ENCODE results near the gene TEKT2. TPM values are rescaled to one million over a fixed set of nuclear protein-coding genes. Genes with fewer than 3 reads are reported as not detected.

Gene TEKT2, protein sequence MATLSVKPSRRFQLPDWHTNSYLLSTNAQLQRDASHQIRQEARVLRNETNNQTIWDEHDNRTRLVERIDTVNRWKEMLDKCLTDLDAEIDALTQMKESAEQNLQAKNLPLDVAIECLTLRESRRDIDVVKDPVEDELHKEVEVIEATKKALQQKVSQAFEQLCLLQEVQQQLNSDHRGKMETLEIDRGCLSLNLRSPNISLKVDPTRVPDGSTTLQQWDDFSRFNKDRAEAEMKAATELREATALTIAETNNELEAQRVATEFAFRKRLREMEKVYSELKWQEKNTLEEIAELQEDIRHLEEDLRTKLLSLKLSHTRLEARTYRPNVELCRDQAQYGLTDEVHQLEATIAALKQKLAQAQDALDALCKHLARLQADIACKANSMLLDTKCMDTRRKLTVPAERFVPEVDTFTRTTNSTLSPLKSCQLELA
- total RNA-seq (2014; rRNA removed; shearing (Covaris generic); ENCODE audit: low replicate concordance), result not detected in 2 replicates

DNA sequence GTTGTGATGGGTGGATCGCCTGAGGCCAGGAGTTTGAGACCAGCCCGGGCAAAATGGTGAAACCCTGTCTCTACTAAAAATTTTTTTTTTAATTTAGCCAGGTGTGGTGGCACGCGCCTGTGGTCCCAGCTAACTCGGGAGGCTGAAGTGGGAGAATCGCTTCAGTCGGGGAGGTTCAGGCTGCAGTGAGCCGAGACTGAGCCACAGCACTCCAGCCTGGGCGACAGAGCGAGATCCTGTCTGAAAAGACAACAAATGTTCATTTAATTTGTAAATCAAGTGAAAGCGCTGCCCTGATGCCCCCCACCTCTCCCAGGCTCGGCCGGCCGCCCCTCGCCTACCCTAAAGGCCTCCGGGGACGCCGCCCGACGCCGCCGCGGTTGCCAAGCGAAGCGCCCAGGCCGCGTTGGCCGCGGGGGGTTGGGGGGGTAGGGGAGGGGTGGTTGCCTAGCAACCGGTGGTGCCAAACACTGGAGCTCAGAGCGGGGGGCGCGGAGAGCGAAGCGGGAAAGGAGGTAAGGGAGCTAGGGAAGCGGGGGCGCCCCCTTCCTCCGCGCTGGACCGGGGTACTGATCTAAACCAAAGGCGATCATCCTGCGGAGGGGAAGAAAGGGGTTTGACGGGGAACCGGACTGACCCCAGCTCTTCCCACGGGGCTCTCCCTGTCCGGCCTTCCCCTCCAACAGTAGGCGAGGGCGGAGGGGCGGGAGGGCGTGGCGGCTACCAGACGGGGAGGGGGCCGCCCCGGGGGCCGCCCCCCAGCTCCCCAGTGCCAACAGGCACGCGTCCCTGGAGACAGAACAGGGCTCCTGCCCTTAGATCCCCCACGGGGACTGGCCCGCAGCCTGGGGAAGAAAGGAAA is at the start of gene TEKT2:
TSS of gene TEKT2 (plus strand) at position 460 of the 862 bp plus-strand sequence. CDS start 828 bp downstream, outside the sequence.
- Histone ChIP-seq H3K27me3 (no peaks in the 10 kb centered on the region), H3K4me3 (no peak within 1 kb of the TSS), H3K9me3 (no peaks in the 10 kb centered on the region), H3K36me3 (no peaks in the 10 kb centered on the region)
- DNase-seq, result no peak

DNA sequence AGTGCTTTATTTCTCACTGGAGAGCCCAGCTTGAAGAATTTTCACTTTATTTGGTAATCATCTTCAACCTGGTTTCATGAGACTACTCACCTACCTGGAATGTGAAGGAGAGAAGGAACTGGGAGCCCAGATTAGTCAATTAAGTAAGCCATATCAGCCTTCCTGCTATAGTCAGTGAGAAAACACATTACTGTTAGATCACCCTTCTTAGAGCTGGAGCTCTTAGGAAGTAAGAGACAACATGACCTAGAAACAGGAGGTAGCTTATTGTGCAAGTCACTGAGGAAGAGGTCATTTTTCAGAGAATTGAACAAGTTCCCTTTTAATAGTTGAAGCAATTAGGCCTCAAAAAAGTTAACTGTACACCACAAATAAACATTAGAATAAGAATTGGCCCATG is 49.2 kb upstream of the TEKT2 start:
- Histone ChIP-seq H3K9me3 (no peaks in the 10 kb centered on the region), H3K36me3 (peaks cover 5% of the 10 kb centered on the region), H3K27me3 (no peaks in the 10 kb centered on the region), H3K4me3 (no peak overlapping the region)
- no peak for DNase-seq

DNA sequence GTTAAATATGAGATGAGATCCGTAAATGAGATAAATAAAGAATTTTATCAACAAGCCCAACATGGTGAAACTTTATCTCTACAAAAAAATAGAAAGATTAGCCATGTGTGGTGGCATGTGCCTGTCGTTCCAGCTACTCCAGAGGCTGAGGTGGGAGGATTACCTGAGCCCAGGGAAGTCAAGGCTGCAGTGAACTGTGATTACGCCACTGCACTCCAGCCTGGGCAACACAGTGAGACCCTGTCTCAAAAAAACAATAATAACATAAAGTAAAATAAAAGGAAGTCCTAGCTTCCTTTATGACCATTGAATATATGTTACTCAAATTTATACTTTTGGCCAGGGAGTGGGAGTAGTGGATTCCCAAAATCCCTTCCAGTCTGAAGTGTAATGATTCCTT is 48.7 kb upstream of the TEKT2 start:
- H3K36me3 ChIP-seq, result peaks cover 10% of the 10 kb centered on the region

DNA sequence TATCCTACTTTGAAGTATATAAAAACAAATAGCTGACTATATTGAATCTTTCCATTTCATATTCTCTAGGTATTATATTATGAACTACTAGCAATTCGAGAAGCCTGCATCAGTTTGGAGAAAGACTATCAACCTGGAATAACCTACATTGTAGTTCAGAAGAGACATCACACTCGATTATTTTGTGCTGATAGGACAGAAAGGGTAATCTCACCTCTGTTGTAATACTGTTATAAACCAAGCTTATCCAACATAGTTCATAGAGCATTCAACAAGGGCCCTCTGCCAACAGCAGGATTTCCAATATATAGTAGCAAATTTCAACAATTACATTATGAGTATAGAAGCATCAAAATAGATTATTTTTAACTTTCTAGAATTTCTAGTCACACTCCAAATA is 43.7 kb upstream of the TEKT2 start:
- H3K36me3 ChIP-seq, result peaks cover 32% of the 10 kb centered on the region
- no peaks in the 10 kb centered on the region for H3K27me3 ChIP-seq
- H3K4me3 ChIP-seq, result no peak overlapping the region
- H3K9me3 ChIP-seq, result no peaks in the 10 kb centered on the region
- no peak for DNase-seq

More for the DNA sequence above, 48.7 kb upstream of the TEKT2 start:
- Histone ChIP-seq H3K9me3 (no peaks in the 10 kb centered on the region), H3K27me3 (no peaks in the 10 kb centered on the region), H3K4me3 (no peak overlapping the region)
- DNase-seq, result no peak

DNA sequence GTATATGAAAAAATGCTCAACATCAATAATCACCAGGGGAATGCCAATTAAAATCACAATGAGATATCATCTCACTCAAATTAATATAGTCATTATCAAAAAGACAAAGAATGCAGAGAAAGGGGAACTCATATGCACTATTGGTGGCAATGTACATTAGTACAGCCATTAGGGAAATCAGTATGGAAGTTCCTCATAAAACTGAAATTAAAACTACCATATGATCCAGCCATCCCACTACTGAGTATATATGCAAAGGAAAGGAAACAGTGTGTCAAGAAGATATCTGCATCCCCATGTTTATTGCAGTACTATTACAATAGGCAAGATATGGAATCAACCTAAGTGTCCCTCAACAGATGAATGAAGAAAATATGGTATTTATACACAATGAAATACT is 32.1 kb upstream of the TEKT2 start:
- H3K27me3 ChIP-seq, result no peaks in the 10 kb centered on the region
- no peaks in the 10 kb centered on the region for H3K9me3 ChIP-seq
- peaks cover 2% of the 10 kb centered on the region for H3K36me3 ChIP-seq
- DNase-seq, result no peak
- H3K4me3 ChIP-seq, result no peak overlapping the region

DNA sequence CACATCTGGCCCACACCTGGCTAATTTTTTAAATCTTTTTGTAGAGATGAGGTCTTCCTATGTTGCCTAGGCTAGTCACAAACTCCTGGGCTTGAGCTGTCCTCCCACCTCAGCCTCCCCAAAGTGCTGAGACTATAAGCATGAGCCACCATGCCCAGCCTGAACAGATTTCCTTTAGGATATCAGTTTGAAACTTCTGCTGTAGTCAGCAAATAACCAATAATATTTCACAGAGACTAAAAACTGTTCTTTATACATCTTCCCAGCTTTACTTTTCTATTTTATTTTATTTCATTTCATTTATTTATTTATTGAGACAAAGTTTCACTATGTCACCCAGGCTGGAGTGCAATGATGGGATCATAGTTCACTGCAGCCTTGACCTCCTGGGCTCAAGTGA is 29.9 kb upstream of the TEKT2 start:
- no peak for DNase-seq
- no peaks in the 10 kb centered on the region for H3K9me3 ChIP-seq

DNA sequence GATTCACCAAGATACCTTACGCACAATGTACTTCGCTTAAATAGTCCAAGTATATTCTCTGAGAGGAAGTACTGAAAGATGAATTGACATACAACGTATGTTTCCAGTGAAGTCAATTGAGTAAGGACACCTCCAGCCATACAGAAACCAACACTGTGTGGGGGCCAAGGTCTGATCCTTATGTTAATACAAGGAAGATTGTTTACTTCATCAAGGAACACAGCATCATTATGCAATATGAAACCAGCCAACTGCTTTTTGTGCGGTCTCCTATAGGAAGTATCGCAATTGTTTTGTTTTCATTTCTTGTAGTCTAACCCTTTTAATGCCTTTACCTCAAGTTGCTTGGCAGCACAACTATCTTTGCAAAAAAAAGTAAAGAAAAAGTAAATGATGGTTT is 28.2 kb upstream of the TEKT2 start:
- peaks cover 2% of the 10 kb centered on the region; the same call in 1 of the 2 replicates for H3K36me3 ChIP-seq
- no peak overlapping the region for H3K4me3 ChIP-seq
- H3K9me3 ChIP-seq, result no peaks in the 10 kb centered on the region
- H3K27me3 ChIP-seq, result no peaks in the 10 kb centered on the region
- DNase-seq, result no peak

More for the DNA sequence above, 29.9 kb upstream of the TEKT2 start:
- no peak overlapping the region for H3K4me3 ChIP-seq
- H3K27me3 ChIP-seq, result no peaks in the 10 kb centered on the region
- H3K36me3 ChIP-seq, result peaks cover 2% of the 10 kb centered on the region

DNA sequence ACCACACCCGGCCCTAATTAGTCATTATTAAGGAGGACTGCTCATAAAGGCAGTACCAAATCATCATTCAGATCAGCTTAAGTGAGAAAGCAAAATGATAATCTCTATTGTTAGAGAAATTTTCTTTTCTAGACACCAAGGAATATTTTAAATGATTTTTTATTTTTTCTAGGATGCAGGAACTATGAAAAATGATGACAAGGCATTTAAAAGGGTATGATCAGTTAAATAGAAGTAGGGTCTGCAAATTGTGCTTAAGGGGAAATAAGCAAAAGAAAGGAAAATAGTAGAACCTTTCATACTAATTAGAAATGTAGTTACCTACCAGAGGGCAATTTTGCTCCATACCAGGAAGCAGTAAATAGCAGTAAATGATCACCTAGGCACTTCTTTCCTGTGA is 21.6 kb upstream of the TEKT2 start:
- H3K9me3 ChIP-seq, result no peaks in the 10 kb centered on the region
- no peaks in the 10 kb centered on the region for H3K36me3 ChIP-seq
- no peak overlapping the region for H3K4me3 ChIP-seq
- H3K27me3 ChIP-seq, result no peaks in the 10 kb centered on the region
- no peak for DNase-seq

DNA sequence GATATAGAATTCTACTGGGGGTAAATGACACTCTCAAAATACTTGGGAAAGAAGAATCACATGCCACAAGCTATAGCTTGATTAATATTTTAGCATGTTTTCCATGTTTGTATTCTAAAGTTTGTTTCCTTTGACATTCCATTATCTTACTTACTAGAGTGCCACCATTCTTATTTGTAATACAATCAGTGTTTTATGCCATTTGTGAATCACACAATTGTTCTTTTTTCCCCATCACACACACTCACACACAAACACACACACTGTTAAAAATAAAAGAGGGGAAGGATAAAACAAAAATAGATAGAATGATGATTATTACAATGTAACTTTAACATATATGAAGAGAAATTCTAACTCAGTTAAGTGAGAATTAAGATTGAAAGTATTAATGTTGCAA is 16.0 kb upstream of the TEKT2 start:
- Histone ChIP-seq H3K9me3 (no peaks in the 10 kb centered on the region), H3K36me3 (no peaks in the 10 kb centered on the region), H3K4me3 (no peak overlapping the region), H3K27me3 (no peaks in the 10 kb centered on the region)
- DNase-seq, result no peak

DNA sequence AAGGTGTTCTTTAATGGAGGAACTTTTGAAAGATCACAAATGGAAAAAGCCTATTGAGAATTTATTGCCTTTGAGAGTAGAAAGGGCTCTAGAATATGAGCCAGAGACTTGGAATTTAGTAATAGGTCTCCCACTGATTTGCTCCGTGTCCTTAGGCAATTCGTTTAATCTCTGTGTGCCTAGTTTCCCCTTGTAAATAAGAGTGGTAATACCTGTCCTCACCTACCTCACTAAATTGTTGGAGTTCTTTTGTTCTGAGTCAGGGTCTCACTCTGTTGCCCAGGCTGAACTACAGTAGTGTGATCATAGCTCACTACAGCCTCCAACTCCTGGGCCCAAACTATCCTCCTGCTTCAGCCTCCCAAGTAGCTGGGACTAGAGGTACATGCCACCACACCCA is 15.0 kb upstream of the TEKT2 start:
- no peak for DNase-seq
- Histone ChIP-seq H3K36me3 (no peaks in the 10 kb centered on the region), H3K4me3 (no peak overlapping the region), H3K27me3 (no peaks in the 10 kb centered on the region), H3K9me3 (no peaks in the 10 kb centered on the region)

DNA sequence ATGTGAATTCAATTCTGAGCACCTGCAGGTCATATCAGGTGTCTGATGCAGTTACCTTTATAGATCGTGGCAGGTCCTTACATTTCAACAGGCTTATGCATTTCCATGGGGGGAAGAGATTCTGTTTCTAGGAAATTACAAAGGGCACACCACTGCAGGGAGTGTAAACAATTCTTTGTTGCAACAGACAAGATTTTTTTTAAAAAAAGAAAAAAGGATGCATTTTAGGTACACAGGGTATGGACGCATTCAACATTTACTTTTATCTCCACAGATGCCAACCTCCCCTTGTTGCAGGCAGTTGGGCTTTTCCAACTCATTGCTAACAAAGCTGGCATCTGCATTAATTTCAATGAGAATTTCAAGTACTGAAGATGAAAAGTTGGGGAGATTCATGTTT is 13.5 kb upstream of the TEKT2 start:
- Histone ChIP-seq H3K4me3 (no peak overlapping the region), H3K9me3 (no peaks in the 10 kb centered on the region), H3K27me3 (no peaks in the 10 kb centered on the region), H3K36me3 (no peaks in the 10 kb centered on the region)
- DNase-seq, result no peak

DNA sequence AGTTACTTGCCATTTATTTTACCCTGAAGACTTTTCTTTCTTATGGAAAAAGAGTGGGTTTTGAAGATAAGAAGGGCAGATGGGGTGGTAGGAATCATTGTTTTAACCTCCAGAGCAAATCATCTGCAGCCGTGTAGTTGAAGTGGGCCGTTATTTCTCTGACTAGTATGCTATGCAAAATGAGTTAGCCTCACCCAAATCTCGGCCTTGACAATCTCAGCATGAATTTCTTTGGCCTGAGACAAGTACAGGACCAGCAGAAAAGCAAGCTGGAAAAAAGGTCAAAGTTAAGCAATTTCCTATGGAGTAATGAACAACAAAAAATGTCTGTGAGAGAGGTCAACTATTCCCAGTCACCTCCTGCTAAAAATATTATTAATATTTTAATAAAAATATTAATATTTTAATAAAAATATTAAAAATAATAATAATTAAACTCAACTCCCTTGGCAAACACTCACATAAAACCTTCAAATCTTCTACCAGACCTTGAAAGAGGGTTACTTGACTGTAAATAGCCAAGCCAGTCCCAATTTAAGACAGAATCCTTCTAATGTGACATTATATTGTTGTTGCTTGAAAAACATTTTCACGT is 6.8 kb upstream of the TEKT2 start:
- no peak for DNase-seq
- Histone ChIP-seq H3K36me3 (no peaks in the 10 kb centered on the region), H3K9me3 (no peaks in the 10 kb centered on the region), H3K4me3 (no peak overlapping the region), H3K27me3 (no peaks in the 10 kb centered on the region)

DNA sequence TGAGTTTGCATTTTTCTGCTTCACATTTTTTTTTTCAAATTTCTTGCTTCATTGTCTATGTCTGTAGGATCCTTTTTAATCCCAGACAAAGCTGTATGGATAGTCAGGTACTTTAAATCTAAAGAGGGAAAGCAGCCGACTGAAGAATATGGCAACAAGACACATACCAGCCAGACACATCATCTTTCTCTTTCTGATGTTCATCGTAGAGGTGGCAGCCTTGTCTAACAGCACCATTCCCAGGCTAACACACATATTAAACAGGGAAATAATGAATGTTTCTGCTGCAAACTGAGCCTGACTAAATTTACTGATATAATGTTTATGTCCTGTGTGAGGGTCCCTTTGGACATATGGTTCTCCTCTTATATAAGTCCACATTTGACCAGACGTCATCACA is 3.7 kb upstream of the TEKT2 start:
- DNase-seq, result no peak
- H3K9me3 ChIP-seq, result no peaks in the 10 kb centered on the region
- H3K4me3 ChIP-seq, result no peak overlapping the region
- no peaks in the 10 kb centered on the region for H3K27me3 ChIP-seq
- H3K36me3 ChIP-seq, result no peaks in the 10 kb centered on the region

DNA sequence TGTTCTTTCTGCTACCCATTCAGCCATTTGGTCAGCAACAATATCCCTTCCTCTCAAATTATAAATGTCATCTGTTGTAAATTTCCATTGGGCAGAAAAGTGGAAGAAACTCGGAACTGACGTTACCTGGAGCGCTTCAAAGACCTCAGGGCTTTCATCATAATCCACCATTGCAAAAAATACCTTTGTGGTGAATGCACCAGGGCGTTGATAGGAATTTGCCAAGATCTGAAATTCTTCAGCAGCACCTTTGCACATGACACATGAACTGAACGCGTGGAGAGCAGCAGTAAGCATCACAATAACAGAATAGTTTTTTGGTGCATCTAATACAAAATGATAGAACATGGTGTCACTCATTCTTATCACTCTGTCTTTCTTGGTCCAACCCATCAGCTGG is 3.1 kb upstream of the TEKT2 start:
- Histone ChIP-seq H3K4me3 (no peak overlapping the region), H3K36me3 (no peaks in the 10 kb centered on the region), H3K27me3 (no peaks in the 10 kb centered on the region), H3K9me3 (no peaks in the 10 kb centered on the region)
- no peak for DNase-seq

DNA sequence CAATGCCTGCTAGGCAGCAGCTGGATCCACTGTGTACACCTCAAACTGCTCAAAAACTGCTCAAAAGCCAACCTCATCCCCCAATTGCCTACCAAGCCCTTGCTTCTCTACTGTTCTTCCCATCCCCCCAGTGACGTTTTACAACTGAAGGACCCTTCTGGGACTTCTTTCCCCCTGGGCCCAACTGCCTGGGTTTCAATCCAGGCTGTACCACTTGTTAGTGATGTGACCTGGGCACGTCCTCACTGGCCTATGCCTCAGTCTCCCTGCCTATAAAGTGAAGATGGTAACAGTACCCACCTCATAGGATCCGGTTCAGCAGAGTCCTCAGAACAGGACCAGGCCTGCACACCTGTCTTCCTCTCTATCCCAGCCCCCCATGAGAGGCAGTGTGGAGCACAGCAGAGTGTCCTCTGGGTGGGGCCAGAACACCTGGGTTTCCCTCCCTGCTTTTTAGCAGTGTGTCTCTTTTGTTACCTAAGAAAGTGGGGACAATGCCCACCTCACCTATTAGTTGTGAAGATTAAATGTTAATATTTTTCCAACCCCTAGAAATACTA is 1.9 kb upstream of the TEKT2 start:
- no peak overlapping the region for H3K4me3 ChIP-seq
- no peaks in the 10 kb centered on the region for H3K27me3 ChIP-seq
- H3K36me3 ChIP-seq, result no peaks in the 10 kb centered on the region
- no peaks in the 10 kb centered on the region for H3K9me3 ChIP-seq
- no peak for DNase-seq

DNA sequence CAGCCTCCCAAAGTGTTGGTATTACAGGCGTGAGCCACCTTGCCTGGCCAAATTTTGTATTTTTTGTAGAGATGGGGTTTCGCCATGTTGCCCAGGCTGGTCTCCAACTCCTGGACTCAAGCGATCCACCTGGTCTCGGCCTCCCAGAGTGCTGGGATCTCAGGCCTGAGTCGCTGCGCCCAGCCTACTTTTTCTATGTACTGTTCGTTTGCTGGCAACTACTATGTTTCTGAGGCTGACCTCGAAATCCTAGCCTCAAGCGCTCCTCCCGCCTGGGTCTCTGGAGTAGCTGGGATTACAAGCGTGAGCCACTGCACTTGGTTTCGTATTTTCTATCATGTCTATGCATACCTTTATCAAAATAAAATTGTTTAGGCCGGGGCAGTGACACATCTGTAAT is 675 bp upstream of the TEKT2 start:
- H3K4me3 ChIP-seq, result no peak overlapping the region
- no peaks in the 10 kb centered on the region for H3K27me3 ChIP-seq
- H3K36me3 ChIP-seq, result no peaks in the 10 kb centered on the region
- no peak for DNase-seq
- H3K9me3 ChIP-seq, result no peaks in the 10 kb centered on the region
